Epidermal melanocyte (primary cell): ENCODE measurements around the gene ZNF365.

Source experiments
- DNase-seq: peaks from one replicate; pipeline ENCODE4 v3.0.0; 2011; ENCODE audit warnings: low spot score; ENCODE audit not compliant: insufficient read length

Gene ZNF365

DNA sequence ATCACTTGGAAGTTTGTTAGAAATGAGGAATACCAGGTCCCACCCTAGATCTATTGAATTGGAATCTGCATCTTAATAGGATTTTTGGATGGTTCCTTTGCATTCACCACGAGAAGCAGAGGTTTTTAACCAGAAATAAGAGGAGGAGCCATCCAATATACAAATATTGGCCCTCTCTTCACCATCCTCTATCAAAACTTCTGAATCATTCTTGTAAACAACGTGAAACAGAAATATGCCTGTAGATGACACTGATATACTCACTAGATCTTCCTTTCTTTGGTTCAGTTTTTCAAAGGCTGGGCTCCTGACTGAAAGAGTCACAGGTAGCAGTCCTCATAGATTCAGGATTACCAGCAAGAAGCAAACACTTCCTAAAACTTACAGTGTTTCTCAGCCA is 39.5 kb downstream of the ZNF365 start:
- no peak for DNase-seq

- no peak for DNase-seq
Measured at GRCh38 chr10:62414359-62414758, 40.2 kb downstream of the ZNF365 start.

- no peak for DNase-seq
Measured at GRCh38 chr10:62422068-62422590, 48.0 kb downstream of the ZNF365 start.

DNA sequence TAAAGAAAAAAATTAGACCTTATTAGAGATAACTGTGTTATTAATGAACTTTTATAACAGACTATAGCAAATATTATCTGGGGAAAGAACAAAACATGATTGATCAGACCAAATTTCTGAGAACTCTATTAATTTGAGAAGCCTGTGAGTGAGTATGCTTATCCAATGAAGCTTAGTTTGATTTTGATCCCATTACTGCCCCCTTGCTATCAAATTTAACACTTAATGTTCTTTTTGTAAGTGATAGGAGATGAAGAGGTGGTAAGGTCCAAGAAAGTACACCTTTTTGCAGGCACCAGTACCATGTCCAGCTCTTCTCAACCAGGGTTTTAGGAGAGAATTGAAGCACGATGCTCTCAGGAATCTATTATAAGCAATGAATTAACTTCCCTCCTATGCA is 49.9 kb downstream of the ZNF365 start:
- no peak for DNase-seq

DNA sequence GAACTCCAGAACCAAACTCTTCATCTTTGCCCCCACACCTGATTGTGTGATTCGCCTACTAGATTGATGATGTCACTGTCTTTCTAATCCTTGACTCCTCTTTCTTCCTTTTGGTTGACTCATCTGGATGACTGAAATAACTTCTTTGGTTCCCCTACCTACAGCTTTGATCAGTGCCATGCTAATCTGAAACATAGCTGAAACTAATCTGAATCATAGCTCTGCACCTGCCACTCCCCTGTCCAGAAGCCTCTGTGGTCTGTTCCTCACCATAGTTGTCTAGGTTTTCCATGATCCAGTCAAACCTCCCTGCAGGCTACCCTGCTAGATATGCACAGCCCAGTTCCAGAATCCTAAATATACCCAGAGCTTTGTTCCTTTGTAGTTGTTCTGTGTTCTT is 51.9 kb downstream of the ZNF365 start:
- DNase-seq = no peak

DNA sequence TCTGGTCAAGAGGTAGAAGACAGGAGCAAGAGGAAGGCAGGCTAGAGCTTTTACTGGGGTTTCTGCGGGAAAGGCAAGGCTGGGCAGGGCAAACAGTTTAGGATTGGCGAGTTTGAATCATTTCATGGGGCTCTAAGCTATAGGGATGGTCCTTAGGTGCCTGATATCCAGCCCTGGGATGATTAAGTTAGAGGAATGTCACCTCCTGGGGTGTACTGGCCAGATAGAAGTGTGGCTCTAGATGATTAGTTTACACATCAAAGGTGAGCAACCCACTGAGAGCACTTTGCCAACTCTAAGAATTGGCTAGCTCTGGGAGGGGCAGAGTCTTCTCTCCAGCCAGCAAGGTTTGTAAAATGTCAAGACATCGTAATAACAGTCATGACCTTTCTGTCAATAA is 52.4 kb downstream of the ZNF365 start:
- DNase-seq = no peak

GRCh38 chr10:62430881-62431280 is 56.7 kb downstream of the ZNF365 start:
- no peak for DNase-seq

- peak; percentile 47 for DNase-seq
Measured at GRCh38 chr10:62433181-62433692, 59.1 kb downstream of the ZNF365 start.

DNA sequence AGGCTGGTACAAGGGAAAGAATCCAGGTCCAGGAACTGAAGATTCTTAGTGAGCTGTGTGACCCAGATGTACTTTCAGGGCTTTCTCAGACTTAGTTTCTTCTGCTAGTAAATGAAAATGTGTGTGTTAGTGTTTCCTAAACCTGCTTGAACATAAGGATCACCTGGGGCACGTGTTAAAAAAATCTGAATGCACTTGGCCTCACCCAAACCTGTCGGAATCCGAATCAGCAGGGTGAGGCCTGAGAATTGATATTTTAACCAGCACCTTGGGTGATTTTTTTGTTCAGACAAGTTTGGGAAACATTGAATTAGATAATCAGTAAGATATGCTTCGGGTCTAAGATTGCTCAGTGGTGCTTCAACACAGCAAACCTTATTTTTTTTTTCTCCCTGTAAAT is 59.7 kb downstream of the ZNF365 start:
- no peak for DNase-seq

- DNase-seq = peak; percentile 51
Measured at GRCh38 chr10:62437696-62438095, 63.5 kb downstream of the ZNF365 start.

DNA sequence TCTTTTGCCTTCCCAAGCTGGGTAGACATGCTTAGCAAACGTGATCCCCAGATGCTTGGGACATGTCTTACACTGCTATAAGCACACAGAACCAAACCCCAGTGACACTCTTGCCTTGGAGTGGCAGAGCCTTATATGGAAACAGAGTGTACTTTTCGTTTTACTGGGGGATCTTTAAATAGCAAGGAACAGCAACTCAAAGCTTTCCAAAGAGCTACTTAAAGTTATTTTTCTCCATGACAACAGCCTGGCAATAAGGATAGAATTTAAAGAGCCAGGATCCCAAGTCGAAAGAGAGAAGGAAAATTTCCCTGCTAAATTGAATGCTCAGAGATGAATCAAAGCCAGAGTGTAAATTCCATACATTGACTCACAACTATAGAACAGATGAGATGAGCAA is 67.8 kb downstream of the ZNF365 start:
- DNase-seq = no peak

GRCh38 chr10:62442894-62443669 is 68.9 kb downstream of the ZNF365 start:
- no peak for DNase-seq

- DNase-seq = no peak
Measured at GRCh38 chr10:62443866-62444265, 69.7 kb downstream of the ZNF365 start.

DNA sequence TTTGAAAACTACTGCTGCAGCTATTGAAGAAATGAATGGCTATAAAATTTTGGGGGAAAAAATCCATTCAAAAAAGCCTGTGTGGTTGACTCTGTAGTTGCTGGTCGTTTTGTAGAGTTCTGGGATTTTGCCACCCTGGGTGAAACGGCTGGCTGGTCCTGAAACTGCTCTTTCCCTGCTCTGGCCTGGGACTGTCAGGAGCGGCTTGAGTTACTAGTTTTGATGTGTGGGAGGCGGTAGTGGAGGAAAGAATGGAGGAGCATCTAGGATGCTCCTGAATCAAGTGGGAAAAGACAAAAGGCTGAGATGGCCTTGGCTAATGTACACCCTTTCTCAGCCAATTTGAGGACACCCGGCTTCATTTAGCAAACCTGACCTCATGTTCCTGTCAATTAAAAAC is 72.5 kb downstream of the ZNF365 start:
- DNase-seq = no peak

GRCh38 chr10:62450912-62451610 is 76.9 kb downstream of the ZNF365 start:
- no peak for DNase-seq

GRCh38 chr10:62451611-62451975 is 77.4 kb downstream of the ZNF365 start:
- DNase-seq = no peak
